ENCODE data around the gene LENEP. TPM values are rescaled to one million over a fixed set of nuclear protein-coding genes. Genes with fewer than 3 reads are reported as not detected.

Gene LENEP
- total RNA-seq, 1 donor from 2014 or later: not detected

DNA sequence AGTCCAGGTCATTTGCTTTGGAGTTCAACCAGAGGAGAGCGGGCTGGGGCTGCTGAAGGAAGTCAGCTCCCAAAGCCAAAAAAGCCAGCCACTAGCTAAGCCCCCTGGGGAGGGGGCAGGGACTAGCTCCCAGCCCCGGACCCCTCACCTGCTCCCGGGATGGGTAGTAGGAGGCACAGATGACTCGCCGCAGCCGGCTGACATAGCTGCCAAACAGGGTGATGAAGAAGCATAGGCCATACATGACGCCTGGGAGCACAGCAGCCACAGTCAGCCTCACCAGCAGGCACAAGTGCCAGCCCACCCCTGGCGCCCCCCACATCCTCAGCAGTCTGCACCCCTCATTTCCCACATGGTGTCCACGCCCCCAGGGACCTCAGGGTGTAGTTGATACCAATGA lies 32.8 kb downstream of the LENEP start:
- DNase-seq (ENCODE audit: low spot score): no peak

GRCh38 chr1:155026588-155026987 lies 33.2 kb downstream of the LENEP start:
- no peak for DNase-seq (ENCODE audit: low spot score)

DNA sequence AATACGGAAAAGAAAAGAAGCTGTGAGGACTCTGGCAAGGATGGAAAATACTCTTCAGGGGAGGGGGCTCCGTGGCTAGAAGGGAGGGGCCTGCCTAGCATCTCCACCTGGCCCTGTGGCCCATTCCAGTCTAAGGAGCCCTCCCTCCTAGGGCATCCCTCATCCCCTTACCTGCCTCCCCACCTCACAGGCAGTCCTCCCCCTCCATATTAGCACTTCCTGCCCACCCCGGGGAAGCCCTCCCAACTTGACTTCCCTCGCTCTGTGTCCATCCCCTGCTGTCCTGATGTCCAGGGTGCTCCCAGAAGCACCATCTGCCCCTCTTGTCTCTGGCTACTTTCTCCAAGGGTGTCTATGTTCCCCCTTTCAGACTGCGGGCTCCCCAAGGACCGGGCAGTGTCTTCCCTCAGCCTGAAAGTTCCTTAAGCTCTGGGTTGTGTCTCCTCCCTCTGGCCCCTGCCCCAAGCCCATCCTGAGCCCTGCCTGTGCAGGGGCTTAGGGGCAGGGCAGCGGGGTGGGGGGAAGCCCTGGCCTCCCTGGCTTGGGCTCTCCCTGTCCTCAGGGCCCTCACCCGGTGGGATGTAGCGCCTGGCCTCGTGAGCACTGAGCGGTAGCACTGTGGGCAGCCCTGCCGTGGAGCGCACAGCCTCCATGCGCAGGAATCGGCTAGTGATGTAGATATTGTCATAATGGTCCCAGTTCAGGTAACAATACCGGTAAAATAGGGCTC lies 36.3 kb downstream of the LENEP start:
- no peak for DNase-seq (ENCODE audit: low spot score)

GRCh38 chr1:155030243-155030795 lies 36.9 kb downstream of the LENEP start:
- no peak for DNase-seq (ENCODE audit: low spot score)

GRCh38 chr1:155030899-155031298 lies 37.5 kb downstream of the LENEP start:
- DNase-seq (ENCODE audit: low spot score): no peak

DNA sequence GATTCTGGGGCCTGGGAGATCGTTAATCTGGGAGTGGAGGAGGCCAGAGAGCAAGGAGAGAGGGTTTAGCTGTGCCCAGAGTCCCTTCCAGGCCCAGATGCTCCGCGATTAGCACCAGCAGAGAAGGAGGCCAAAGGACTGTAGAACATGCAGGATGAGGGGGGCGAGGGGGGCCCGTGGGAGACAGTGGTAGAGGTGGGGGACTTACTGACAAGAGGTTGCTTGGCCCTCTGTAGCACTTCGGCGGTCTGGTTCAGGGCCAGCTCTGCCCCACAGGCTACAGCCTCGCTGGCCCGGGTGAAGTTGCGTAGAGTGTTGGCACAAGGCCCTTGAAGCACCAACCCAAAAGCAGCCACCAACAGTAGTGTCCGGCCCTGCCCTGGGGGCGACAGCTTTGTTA lies 39.5 kb downstream of the LENEP start:
- no peak for DNase-seq (ENCODE audit: low spot score)

GRCh38 chr1:155033524-155033923 lies 40.1 kb downstream of the LENEP start, which contains the start of the genes DCST1 and DCST2:
Gene DCST1 (plus strand): TSS chr1:155033824. CDS start chr1:155034037, 213 bp downstream.
Gene DCST2 (minus strand): TSS chr1:155033781. CDS start chr1:155033701, 80 bp downstream.
- no peak for DNase-seq (ENCODE audit: low spot score)

GRCh38 chr1:155034318-155035208 lies 41.2 kb downstream of the LENEP start:
- no peak for DNase-seq (ENCODE audit: low spot score)

- no peak for DNase-seq (ENCODE audit: low spot score)
Measured at GRCh38 chr1:155035936-155036335, 42.5 kb downstream of the LENEP start.

- DNase-seq (ENCODE audit: low spot score): no peak
Measured at GRCh38 chr1:155037043-155037442, 43.7 kb downstream of the LENEP start.

DNA sequence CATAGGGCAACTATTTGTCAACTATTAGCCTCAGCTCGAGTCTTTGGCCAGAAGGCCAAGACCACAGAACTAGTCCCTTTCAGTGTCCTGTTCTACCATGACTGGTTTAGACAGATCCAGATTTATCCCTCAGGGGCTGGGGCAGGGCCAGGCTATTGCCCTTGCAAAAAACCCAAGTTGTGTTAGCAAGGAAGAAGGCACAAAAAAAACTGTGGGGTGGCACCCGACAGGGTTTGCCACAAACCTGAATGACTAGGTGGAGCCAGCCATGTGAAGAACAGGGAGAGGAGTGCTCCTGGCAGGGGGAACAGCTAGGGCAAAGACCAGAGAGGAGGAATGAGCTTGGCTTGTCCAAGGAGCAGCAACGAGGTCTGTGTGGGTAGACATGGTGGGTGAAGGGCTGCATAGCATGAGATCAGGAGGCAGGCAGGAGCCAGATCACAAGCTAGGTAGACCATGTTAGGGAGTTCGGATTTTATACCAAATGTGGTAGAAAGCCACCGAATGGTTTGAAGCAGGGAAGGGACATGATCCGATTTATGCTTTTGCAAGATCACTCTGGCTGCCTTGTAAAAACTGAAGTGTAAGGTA lies 44.6 kb downstream of the LENEP start:
- no peak for DNase-seq (ENCODE audit: low spot score)

DNA sequence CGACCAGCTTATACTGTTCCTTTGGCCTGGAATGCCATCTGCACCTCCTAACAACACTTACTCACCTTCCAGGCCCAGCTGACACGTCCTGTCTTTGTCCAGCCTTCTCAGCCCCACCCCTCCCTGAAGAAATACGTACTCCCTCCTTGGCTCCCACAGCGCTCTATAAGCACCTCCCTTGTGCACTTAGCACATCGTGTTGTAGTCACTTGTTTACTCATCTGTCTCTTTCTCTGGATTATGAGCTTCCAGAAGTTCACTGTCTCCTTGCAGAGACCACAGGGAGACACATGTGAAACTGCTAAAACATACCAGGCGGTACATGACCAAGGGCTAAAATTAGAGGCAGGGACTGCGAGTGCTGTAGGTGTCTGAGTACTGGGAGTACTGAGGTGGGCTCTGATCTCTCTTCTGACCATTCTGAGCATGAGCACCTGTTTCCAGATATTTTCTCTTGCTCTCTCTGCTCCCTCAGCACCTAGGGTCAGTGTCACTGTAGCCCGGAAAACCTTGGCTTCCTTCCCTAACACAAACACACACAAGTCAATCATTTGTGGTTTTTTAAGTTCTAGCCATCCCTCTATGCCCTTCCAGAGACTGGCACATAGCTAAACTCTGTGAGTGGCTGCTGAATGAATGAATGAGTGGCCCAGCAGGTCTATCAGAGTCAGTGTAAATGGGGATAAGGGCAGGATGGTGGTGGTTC lies 45.4 kb downstream of the LENEP start:
- no peak for DNase-seq (ENCODE audit: low spot score)

GRCh38 chr1:155039308-155039669 lies 45.9 kb downstream of the LENEP start:
- no peak for DNase-seq (ENCODE audit: low spot score)

GRCh38 chr1:155040358-155041093 lies 47.1 kb downstream of the LENEP start:
- DNase-seq (ENCODE audit: low spot score): no peak

- DNase-seq (ENCODE audit: low spot score): no peak
Measured at GRCh38 chr1:155042789-155043188, 49.4 kb downstream of the LENEP start.

GRCh38 chr1:155043301-155043702 lies 49.9 kb downstream of the LENEP start:
- no peak for DNase-seq (ENCODE audit: low spot score)

- DNase-seq (ENCODE audit: low spot score): no peak
Measured at GRCh38 chr1:155043793-155044192, 50.4 kb downstream of the LENEP start.

Data from mesenteric fat pad (tissue), 1 donor.